ENCODE data around the gene TSPAN5.
A peak's percentile ranks its signal among the peaks of the same experiment; 100 is the strongest.

Gene TSPAN5

DNA sequence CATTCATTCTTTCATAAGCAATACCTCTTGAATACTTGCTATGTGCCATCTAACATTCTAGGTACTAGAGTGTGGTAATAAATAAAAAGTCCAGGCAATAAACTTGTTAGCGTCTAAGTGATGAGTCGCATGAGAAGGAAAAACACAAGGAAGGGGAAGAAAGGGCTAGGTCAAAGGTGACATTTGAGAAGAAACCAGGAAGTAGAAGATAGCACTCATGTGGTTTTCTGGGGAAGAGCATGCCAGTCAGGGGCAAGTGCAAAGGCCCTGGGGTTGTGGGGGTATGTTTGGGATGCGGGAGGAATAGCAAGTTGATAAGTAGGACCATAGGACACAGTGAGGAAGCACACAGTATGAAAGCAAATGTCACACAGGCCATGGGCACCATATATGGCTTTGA is 157.0 kb downstream of the TSPAN5 start:
- no peak overlapping the region for H3K27ac ChIP-seq (ENCODE audit: low read depth, low read length)
- H3K36me3 ChIP-seq (ENCODE audit: insufficient read depth, low read length), result peaks cover 16% of the 10 kb centered on the region
- H2AFZ ChIP-seq (ENCODE audit: low read length, unreplicated experiment), result no peak overlapping the region
- peaks cover 4% of the 10 kb centered on the region for H3K4me1 ChIP-seq (ENCODE audit: control insufficient read depth, insufficient read depth, low read length, unreplicated experiment)
- H3K27me3 ChIP-seq (ENCODE audit: insufficient read depth, low read length), result no peaks in the 10 kb centered on the region
- no peak overlapping the region for H3K4me3 ChIP-seq (ENCODE audit: low read depth, low read length)
- H3K79me2 ChIP-seq (ENCODE audit: control insufficient read depth, insufficient read depth, low read length, unreplicated experiment), result peaks cover 12% of the 10 kb centered on the region

DNA sequence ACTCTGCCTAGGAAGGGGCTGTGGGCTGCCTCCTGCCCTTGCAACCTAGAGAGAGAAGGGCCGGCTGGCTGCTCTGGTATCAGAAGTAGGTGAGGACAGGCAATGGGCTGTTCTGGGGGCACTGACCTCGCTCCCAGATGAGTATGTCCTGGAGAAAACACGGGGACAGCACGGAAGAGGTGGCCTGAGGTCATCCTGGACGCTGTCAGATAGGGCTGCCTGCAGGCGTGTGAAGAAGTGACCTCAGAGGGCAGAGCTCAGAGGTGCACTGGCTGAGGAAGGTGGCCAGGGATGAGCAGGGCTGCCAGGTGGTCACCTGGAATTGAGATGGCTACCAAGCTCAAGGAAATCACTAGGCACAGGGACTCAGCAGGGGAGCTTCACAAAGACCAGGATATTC is 159.6 kb downstream of the TSPAN5 start:
- Histone ChIP-seq H3K27me3 (ENCODE audit: insufficient read depth, low read length) (no peaks in the 10 kb centered on the region), H3K4me3 (ENCODE audit: low read depth, low read length) (no peak overlapping the region), H3K4me1 (ENCODE audit: control insufficient read depth, insufficient read depth, low read length, unreplicated experiment) (peaks cover 4% of the 10 kb centered on the region), H3K27ac (ENCODE audit: low read depth, low read length) (no peak overlapping the region), H3K36me3 (ENCODE audit: insufficient read depth, low read length) (peaks cover 16% of the 10 kb centered on the region), H3K79me2 (ENCODE audit: control insufficient read depth, insufficient read depth, low read length, unreplicated experiment) (peaks cover 24% of the 10 kb centered on the region), H2AFZ (ENCODE audit: low read length, unreplicated experiment) (no peak overlapping the region)

DNA sequence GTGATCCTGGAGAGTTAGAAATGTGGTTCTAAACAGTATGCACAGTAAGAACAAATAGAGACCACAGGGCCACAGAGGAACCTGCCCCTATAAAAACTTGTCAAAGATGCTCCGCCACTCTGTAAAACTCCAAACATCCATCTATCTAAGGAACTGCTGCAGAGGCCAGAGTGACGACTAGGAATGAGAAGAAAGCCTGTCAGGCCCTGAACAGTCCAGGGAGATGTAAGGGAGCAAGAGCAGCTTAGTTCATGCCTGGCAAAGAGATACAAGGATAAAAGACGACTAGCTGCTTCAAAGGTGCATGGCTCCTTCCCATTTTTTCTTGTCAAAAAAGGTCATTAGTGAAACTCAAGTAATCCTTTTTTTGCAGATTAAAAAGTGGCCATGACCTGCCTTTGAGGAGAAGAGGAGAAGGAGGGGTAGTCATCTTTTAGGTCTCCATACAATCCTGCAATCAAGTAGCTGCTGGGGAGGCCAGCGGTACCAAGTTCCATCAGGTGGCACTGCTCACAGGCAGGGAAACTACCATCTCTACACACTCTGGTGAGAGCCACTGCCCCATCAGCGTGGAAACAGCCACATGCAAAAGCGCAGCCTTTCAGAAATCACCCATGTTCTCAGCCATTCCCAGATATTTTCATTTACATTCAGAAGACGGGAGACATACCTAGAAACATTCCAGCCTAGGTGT is 162.1 kb downstream of the TSPAN5 start:
- Histone ChIP-seq H3K4me1 (ENCODE audit: control insufficient read depth, insufficient read depth, low read length, unreplicated experiment) (peaks cover 10% of the 10 kb centered on the region), H3K36me3 (ENCODE audit: insufficient read depth, low read length) (peaks cover under 1% of the 10 kb centered on the region; the same call in 1 of the 2 replicates), H2AFZ (ENCODE audit: low read length, unreplicated experiment) (no peak overlapping the region), H3K79me2 (ENCODE audit: control insufficient read depth, insufficient read depth, low read length, unreplicated experiment) (peaks cover 12% of the 10 kb centered on the region), H3K27ac (ENCODE audit: low read depth, low read length) (no peak overlapping the region), H3K4me3 (ENCODE audit: low read depth, low read length) (no peak overlapping the region), H3K27me3 (ENCODE audit: insufficient read depth, low read length) (no peaks in the 10 kb centered on the region)

DNA sequence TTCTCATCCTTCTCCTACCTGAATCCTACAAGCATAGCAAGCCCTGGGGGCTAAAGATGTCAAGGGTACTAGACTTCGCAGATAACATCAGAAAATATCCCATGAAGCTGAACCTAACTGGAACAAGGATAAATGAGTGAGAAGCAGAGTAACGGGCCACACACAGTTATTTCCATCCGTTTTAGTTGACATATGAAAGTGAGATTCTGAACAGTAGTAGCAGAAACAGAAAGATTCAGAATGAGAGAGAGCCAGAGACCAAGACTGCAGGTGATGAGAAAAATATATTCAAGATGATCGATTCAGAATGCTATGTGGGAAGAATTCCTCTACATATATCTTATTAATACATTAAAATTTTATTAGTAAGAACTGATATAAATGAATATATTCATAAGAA is 165.1 kb downstream of the TSPAN5 start:
- Histone ChIP-seq H2AFZ (ENCODE audit: low read length, unreplicated experiment) (no peak overlapping the region), H3K36me3 (ENCODE audit: insufficient read depth, low read length) (0 out of 2 replicates have a peak, but pooled peaks cover 6% of the 10 kb centered on the region), H3K4me1 (ENCODE audit: control insufficient read depth, insufficient read depth, low read length, unreplicated experiment) (peaks cover 11% of the 10 kb centered on the region), H3K27ac (ENCODE audit: low read depth, low read length) (no peak overlapping the region), H3K4me3 (ENCODE audit: low read depth, low read length) (no peak overlapping the region), H3K79me2 (ENCODE audit: control insufficient read depth, insufficient read depth, low read length, unreplicated experiment) (peaks cover 12% of the 10 kb centered on the region), H3K27me3 (ENCODE audit: insufficient read depth, low read length) (no peaks in the 10 kb centered on the region)

DNA sequence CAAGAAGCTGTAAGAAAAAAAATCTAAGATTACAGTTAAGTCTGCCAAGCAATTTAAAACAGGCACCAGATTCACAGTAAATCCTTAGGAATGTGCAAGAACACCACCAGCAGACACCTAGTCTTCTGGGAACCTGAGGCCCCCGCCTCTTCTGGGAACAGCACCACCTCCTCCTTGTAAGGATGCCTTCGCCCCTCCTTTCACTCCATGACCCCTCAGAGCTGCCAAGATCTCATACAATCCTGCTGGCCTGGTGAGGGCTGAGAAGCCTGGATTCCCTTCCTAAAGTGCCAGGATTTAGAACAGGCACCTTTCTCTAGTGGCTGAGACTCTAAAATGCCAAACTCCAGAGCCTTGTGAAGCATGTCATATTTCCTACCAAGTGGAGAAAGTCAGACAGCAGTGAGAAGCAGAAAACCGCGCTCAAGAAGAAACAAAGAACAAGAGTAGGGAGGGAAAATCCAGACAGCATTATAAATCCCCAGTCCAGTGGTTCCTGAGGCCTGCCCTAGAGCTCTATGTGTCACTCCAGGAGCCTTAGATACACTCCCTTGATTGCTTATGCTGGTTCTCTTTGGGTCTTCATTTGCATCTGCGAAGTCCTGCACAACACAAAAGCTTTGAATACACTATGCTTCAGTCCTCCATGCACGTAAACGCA is 166.4 kb downstream of the TSPAN5 start:
- H3K36me3 ChIP-seq (ENCODE audit: insufficient read depth, low read length), result 0 out of 2 replicates have a peak, but pooled peaks cover 6% of the 10 kb centered on the region
- peaks cover 11% of the 10 kb centered on the region for H3K4me1 ChIP-seq (ENCODE audit: control insufficient read depth, insufficient read depth, low read length, unreplicated experiment)
- H3K79me2 ChIP-seq (ENCODE audit: control insufficient read depth, insufficient read depth, low read length, unreplicated experiment), result peaks cover 12% of the 10 kb centered on the region
- no peak overlapping the region for H3K27ac ChIP-seq (ENCODE audit: low read depth, low read length)
- H3K4me3 ChIP-seq (ENCODE audit: low read depth, low read length), result no peak overlapping the region
- H2AFZ ChIP-seq (ENCODE audit: low read length, unreplicated experiment), result no peak overlapping the region
- no peaks in the 10 kb centered on the region for H3K27me3 ChIP-seq (ENCODE audit: insufficient read depth, low read length)

DNA sequence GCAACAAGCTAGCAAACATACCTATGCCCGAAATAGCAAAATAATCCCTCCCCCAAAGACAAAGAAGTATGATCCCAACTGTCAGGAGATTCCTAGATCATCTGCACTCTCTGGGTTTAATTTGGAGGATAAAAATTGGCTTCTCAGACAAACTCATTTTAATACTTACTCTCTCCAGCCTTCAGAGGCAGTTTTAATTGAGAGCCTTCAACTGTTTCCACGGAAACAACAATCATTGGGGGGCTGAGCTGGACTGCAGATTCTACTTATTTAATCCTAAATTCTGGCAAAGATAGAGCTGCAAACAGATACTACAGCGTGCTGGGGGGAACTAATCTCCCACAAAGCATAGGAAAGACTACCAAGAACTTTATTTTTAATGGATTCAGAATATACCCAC is 168.2 kb downstream of the TSPAN5 start:
- Histone ChIP-seq H3K36me3 (ENCODE audit: insufficient read depth, low read length) (0 out of 2 replicates have a peak, but pooled peaks cover 6% of the 10 kb centered on the region), H3K4me1 (ENCODE audit: control insufficient read depth, insufficient read depth, low read length, unreplicated experiment) (peaks cover 11% of the 10 kb centered on the region), H3K27me3 (ENCODE audit: insufficient read depth, low read length) (no peaks in the 10 kb centered on the region), H3K27ac (ENCODE audit: low read depth, low read length) (no peak overlapping the region), H3K79me2 (ENCODE audit: control insufficient read depth, insufficient read depth, low read length, unreplicated experiment) (peaks cover 7% of the 10 kb centered on the region), H2AFZ (ENCODE audit: low read length, unreplicated experiment) (no peak overlapping the region), H3K4me3 (ENCODE audit: low read depth, low read length) (no peak overlapping the region)

DNA sequence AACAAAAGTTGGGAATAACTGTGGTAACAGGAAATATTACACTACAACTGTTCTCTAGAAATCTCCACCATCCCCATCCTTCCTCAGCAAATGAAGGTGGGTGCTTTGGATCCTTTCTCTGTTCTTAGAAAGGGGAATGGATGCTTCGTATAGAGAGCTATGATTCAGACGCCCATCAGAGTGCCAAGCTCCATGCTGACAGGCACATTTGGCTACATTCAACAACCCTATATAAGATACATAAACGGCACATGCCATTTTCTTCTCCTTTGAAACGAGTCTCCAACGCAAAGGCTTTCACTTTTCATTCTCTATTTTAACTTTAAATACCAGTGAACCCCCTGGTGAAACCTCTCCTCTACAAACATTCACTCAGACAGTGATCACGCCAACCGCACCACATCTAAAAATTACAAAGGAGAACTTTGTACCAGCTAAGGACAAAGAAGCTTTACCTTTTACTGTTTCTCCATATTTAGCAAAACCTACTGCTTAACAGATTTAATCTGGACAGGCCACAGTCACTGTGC is 172.5 kb downstream of the TSPAN5 start:
- Histone ChIP-seq H3K4me3 (ENCODE audit: low read depth, low read length) (no peak overlapping the region), H3K27me3 (ENCODE audit: insufficient read depth, low read length) (no peaks in the 10 kb centered on the region), H3K79me2 (ENCODE audit: control insufficient read depth, insufficient read depth, low read length, unreplicated experiment) (peaks cover 19% of the 10 kb centered on the region), H3K4me1 (ENCODE audit: control insufficient read depth, insufficient read depth, low read length, unreplicated experiment) (peaks cover 28% of the 10 kb centered on the region), H3K27ac (ENCODE audit: low read depth, low read length) (no peak overlapping the region), H3K36me3 (ENCODE audit: insufficient read depth, low read length) (peaks cover 6% of the 10 kb centered on the region; the same call in 1 of the 2 replicates), H2AFZ (ENCODE audit: low read length, unreplicated experiment) (no peak overlapping the region)

DNA sequence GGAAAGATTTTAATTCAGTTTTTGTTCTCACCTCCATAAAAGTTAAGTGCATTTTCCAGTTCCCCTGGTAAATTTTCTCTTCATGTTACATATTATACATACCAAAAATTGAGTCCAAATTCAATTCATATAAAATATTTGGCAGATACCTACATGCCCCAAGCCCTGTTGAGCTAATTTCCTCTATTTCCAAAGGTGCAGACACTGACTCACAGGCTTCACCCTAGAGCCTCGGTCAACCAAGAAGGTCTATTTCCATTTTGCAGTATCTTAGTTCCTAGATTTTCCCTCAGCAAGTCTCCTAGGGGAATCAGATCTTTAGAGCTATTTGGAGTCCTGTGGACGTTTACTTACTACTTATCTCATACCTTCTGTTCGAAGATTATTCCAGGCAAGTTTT is 174.4 kb downstream of the TSPAN5 start:
- Histone ChIP-seq H3K79me2 (ENCODE audit: control insufficient read depth, insufficient read depth, low read length, unreplicated experiment) (peaks cover 26% of the 10 kb centered on the region), H3K36me3 (ENCODE audit: insufficient read depth, low read length) (peaks cover 4% of the 10 kb centered on the region; the same call in 1 of the 2 replicates), H3K27ac (ENCODE audit: low read depth, low read length) (peak overlapping the region; percentile 75), H3K27me3 (ENCODE audit: insufficient read depth, low read length) (no peaks in the 10 kb centered on the region), H3K4me1 (ENCODE audit: control insufficient read depth, insufficient read depth, low read length, unreplicated experiment) (peaks cover 36% of the 10 kb centered on the region), H3K4me3 (ENCODE audit: low read depth, low read length) (no peak overlapping the region), H2AFZ (ENCODE audit: low read length, unreplicated experiment) (no peak overlapping the region)

DNA sequence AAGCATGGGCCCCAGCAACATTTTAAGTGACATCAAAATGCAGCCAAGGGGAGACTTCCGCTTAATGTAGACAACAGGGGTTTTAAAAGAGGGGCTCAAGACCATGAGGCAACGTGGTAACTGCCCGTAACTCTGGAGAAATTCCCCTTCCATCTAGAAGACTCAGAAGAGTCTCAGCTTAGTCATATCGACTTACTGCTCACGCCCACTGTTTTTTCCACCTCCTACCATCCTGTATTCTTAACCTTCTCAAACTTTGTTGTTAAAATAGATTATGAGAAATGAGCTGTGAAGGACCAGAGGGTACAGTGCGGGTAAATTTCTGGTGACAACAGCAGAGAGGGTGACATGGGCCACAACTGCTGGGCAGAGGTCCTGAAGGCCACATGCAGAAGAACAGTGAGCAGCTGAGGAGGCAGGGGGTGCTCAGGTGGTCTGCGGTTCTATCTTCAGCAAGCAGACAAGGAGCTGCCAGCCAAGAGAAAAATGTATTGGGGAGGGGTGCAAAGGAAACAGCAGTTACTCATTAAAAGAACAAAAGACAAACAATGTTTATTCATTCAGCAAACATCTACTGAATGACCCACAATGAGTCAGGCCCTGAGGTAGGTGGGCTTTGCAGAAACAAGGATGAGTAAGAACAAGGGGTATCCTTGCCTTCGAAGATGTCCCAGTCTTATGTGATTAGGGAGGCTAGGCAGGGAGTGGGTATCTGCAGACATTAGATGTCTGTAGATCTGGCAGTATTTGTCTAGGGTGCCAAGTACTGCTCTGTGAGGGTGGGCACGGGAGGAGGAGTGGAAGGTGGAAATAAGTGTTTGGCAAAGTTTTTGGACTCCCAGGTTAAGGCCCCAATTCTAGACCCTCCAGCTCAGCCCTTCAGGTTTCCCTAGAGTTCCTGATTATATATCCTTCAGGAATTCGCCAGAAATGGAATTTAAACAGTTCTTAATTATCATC is 175.3 kb downstream of the TSPAN5 start:
- H3K27ac ChIP-seq (ENCODE audit: low read depth, low read length), result peak overlapping the region; percentile 75
- no peak overlapping the region for H2AFZ ChIP-seq (ENCODE audit: low read length, unreplicated experiment)

DNA sequence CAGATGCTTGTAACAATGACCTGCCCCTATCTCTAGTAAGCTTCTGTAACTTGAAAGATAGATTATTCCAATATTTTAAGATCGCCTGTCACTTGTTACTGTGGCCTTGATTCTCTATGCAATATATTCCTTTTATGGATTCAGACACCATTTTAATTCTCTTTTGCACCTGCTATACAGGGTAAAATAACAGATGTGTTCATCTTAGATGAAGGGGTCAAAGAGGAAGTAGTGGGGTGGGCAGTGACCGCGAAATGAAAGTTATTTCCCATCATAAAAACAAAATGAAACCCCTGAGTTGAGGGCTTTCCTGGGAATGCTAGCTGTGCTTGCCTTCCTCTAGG is 175.9 kb downstream of the TSPAN5 start:
- peak overlapping the region; percentile 75 for H3K27ac ChIP-seq (ENCODE audit: low read depth, low read length)
- peaks cover 30% of the 10 kb centered on the region for H3K79me2 ChIP-seq (ENCODE audit: control insufficient read depth, insufficient read depth, low read length, unreplicated experiment)
- H3K27me3 ChIP-seq (ENCODE audit: insufficient read depth, low read length), result no peaks in the 10 kb centered on the region
- H3K36me3 ChIP-seq (ENCODE audit: insufficient read depth, low read length), result peaks cover 10% of the 10 kb centered on the region
- peaks cover 36% of the 10 kb centered on the region for H3K4me1 ChIP-seq (ENCODE audit: control insufficient read depth, insufficient read depth, low read length, unreplicated experiment)
- H2AFZ ChIP-seq (ENCODE audit: low read length, unreplicated experiment), result no peak overlapping the region
- peak overlapping the region; percentile 30; the same call in 1 of the 2 replicates for H3K4me3 ChIP-seq (ENCODE audit: low read depth, low read length)

More for the DNA sequence above, 175.3 kb downstream of the TSPAN5 start:
- Histone ChIP-seq H3K4me3 (ENCODE audit: low read depth, low read length) (peak overlapping the region; percentile 30; the same call in 1 of the 2 replicates), H3K4me1 (ENCODE audit: control insufficient read depth, insufficient read depth, low read length, unreplicated experiment) (peaks cover 36% of the 10 kb centered on the region), H3K79me2 (ENCODE audit: control insufficient read depth, insufficient read depth, low read length, unreplicated experiment) (peaks cover 30% of the 10 kb centered on the region), H3K27me3 (ENCODE audit: insufficient read depth, low read length) (no peaks in the 10 kb centered on the region), H3K36me3 (ENCODE audit: insufficient read depth, low read length) (peaks cover 9% of the 10 kb centered on the region)

Measured in ACC112 (cell line).